ENCODE data around the gene UBE2A.

Gene UBE2A

GRCh38 chrX:119574394-119575266 lies at the start of gene UBE2A:
UBE2A (plus strand) TSS chrX:119574563; CDS start chrX:119574712, 149 bp downstream.
- DNase-seq (ENCODE audit: low spot score), result peak; percentile 88

DNA sequence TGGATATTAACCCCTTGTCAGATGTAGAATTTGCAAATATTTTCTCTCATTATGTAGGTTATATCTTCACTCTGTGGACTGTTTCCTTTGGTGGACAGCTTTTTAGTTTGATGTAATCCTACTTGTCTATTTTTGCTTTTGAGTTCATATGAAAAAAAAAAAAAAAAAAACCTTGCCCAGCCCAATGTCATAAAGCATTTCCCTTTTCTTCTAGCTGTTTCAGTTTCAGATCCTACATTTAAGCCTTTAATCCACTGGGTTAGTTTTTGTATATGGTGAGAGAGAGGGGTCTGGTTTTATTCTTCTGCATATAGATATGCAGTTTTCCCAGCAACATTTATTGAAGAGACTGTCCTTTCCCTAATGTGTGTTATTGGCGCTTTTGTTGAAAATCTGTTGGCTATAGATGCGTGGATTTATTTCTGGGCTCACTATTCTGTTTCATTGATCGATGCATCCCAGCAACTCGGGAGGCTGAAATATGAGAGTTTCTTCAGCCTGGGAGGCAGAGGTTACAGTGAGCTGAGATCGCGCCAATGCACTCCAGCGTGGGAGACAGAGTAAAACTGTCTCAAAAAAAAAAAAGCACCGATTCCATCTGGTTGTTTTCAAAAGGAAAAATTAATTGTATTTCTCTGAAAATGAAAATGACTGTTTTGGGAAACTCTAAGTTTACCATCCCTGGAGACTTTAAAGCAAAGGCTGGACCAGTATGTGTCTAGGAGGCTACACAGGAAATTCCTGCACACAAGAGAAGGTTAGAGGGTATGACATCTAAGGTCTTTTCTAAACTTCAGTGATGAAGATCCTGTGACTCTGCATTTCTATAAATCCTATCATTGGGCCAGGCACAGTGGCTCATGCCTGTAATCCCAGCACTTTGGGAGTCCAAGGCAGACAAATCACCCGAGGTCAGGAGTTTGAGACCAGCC lies 44.8 kb upstream of the UBE2A start:
- DNase-seq (ENCODE audit: low spot score), result no peak

DNA sequence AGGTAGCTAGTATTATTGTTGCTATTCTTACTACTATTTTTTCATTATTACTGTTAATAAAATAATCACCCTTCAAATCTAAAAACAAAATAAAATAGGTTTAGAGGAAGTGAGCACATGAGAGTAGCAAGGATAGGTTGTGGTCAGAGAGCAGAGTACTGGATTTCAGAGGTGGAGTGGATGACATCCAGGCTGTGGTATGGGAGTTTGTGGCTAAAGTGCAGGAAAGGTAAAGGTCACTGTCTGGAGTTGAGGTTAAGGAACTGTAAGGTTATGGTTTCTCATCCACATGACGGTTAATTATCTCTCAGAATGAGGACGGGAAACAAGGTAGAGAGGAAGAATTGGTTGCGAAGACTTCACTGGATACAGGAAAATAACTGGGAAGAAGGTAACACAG lies 36.9 kb upstream of the UBE2A start:
- DNase-seq (ENCODE audit: low spot score), result no peak

GRCh38 chrX:119539872-119540271 lies 34.5 kb upstream of the UBE2A start:
- no peak for DNase-seq (ENCODE audit: low spot score)

GRCh38 chrX:119541188-119541587 lies 33.2 kb upstream of the UBE2A start:
- no peak for DNase-seq (ENCODE audit: low spot score)

DNA sequence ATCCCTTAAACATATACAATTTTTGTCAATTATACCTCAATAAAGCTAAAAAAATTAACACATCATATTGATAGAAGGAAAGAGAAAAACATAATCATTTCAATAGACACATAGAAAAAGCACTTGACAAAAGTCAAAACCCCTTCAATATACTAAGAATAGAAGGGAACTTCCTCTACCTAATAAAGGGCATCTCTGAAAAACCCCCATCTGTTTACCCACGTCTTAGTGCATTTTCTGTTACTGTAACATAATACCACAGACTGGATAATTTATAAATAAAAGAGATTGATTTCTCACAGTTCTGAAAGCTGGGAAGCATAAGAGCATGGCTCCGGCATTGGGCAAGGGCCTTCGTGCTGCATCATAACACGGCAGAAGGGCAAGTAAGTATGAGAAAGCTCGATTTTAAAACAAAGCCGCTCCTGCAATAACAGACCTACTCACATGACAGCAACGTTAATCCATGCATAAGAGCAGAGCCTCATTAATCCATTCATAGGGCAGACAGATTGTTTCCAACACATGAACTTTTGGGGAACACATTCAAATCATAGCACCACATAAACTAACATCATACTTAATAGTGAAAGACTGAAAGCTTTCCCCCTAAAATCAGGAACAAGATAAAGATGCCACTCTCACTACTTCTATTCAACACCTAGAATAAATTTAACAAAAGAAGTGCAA lies 24.9 kb upstream of the UBE2A start:
- DNase-seq (ENCODE audit: low spot score), result no peak

DNA sequence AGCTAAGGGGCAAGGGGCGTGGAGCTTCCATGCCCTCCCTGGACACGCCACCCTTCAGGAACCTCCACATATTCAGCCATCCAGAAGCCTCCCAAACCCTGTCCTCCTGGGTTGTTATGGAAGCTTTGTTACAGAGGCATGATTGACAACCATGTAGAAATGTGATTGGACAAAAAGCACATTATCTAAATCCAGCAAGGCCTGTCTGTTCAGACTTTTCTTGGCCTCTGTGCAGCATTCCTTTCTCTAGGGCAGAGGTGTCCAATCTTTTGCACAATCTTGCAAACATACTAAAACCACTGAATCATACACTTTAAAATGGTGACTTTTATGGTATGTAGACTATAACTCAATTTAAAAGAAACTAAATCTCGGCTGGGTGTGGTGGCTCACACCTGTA lies 21.9 kb upstream of the UBE2A start:
- DNase-seq (ENCODE audit: low spot score), result no peak

- peak; percentile 82 for DNase-seq (ENCODE audit: low spot score)
Observed at GRCh38 chrX:119565107-119565663, 9.2 kb upstream of the UBE2A start, which contains the start of gene STEEP1. STEEP1 (minus strand) TSS chrX:119565409; CDS start chrX:119565355, 54 bp downstream.

DNA sequence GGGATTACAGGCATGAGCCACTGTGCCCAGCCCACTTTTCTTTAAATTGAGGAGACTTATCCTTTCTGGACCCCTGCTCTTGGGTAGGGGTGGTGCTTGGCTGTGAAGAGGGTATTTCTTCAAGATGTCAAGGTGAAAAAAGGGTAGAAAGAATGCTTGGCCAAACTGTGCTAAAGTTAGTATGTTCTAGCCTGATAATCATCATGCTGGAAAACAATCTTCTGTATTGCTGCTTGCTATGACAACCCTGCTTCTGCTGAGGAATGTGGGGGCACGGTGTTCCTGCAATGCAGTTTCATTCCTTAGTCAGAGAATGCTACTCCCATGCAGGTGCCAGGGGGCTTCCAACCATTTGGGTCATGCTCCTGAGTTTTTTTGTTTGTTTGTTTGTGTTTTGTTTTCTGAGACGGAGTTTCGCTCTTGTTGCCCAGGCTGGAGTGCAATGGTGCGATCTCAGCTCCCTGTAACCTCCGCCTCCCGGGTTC lies 4.0 kb upstream of the UBE2A start:
- DNase-seq (ENCODE audit: low spot score), result no peak

DNA sequence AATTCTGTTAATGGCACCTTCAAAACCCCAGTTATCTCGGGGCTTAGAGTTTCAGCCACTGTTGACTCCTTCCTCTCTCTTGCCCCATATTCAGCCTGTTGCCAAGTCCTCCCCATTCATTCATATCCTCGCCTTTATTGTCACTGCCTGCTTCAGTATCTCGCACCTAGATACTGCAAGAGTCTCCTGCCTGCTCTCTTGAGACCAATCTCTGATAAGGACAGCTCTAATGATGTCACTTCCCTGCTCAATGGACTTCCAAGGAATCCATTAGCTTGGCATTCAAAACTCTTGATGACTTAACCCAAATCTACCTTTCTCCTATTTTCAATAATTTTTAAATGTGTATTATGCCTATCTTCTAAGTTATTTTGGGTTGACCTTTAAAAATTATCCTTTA lies 1.1 kb upstream of the UBE2A start:
- no peak for DNase-seq (ENCODE audit: low spot score)

DNA sequence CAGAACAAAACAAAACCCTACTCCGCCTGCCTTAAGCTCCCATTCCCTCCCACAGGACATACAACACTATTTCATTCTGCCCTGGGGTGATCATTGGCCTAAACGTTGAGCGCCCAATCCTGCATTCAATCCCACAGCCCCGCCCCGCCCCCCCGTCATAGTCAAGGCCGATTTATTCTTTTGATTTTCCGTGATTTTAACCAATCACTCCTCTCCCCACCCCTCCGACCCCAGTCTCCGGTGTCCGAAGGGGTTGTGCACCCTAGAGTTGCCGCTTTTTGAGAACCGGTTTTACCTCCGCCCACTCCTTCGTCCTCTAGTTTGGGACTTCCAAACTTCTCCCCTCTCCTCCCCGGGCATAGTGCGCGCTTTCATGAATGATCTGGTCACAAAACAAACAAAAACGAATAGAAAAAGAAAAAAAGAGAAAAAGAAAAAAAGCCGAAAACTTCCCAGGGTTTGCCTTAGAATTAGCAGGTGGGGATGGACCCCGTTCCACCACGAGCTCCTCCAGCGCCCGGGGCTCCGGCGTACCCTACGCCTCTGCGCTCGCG lies 446 bp upstream of the UBE2A start:
- DNase-seq (ENCODE audit: low spot score), result no peak

DNA sequence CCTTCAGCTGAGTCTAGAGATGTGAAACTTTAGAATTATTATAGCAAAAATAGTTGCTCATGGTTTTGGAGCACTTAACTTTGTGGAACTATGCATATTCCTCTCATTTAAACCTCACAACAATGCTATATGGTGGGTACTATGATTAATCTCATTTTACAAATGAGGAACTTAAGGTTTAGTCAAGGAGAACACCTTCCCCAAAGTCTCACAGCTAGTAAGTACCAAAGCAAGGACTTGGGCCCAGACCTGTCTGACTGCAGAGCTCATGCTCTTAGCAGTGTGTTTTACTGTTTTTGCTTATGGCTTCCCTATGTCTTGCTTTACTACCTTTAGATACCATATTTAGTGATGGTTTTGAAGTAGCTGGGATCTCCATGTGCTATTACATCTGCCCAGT lies 5.1 kb downstream of the UBE2A start:
- DNase-seq (ENCODE audit: low spot score), result no peak

DNA sequence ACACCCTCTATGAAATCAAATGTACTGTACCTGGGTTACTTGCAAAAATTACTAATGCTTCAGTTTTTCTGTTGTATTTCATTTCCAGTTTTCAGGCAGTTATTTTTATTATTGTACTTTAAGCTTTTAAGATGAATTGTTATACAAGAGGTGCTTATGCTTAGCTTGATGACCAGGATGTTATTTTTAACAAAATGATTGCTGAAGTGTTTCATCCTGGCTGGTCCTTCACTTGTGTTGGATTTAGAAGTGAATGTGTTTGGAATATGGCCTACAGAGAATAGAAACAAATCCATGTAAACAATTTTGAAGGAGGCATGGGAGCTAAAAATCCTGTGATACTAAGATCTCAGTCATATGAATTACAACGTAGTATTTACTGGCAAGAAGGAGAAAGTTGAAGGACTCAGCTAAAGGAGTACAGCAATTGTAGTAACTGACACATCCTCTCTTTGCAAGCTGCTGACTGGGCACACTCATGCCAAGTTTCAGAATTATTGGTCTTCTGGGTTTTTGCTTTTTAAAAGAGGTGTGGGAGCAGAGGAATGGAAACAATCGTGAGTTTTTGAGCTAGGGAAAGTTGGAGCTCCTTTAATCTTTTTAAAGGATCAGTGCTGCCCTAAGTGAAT lies 9.2 kb downstream of the UBE2A start:
- no peak for DNase-seq (ENCODE audit: low spot score)

- DNase-seq (ENCODE audit: low spot score), result no peak
Observed at GRCh38 chrX:119589810-119590209, 15.4 kb downstream of the UBE2A start.

- DNase-seq (ENCODE audit: low spot score), result no peak
Observed at GRCh38 chrX:119602701-119603255, 28.4 kb downstream of the UBE2A start.

DNA sequence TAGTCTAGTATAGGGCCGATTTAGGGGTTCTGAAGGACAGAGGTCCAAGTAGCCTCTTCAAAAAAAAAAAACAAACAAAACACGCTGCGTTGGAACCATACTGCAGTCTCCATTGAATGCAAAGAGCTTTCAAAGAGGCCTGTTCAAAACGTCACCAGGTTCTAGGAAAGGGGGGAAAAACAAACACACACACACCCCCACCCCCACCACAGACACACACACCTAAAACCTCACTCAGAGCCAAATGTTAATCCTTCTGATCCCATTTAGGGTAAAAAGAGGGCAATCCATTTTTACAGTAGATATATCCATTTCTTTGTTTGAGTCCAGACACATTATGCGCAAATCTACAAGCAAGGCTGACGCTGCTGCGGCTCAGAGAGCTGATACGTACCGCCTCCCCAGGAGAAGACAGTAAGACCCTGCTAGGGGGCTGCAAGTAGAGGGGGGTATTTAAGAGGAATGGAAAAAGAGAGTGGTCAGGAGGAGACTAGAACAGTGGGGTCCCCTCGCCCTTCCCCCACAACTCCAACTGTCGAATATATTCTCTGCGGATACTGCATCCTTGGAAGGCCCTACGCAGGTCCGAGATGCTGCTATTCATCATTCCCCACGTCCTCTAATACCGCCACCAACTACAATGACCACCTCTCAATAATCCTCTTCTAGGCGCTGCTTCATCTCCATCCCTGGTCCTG lies 30.6 kb downstream of the UBE2A start:
- no peak for DNase-seq (ENCODE audit: low spot score)

GRCh38 chrX:119605464-119606279 lies 31.3 kb downstream of the UBE2A start:
- peak; percentile 23 for DNase-seq (ENCODE audit: low spot score)

- DNase-seq (ENCODE audit: low spot score), result peak; percentile 87
Observed at GRCh38 chrX:119606280-119607017, 32.1 kb downstream of the UBE2A start, which contains the start of gene NKRF. NKRF (minus strand) TSS chrX:119606424.
